ENCODE results near the gene SLC35E4. TPM values are rescaled to one million over a fixed set of nuclear protein-coding genes. Genes with fewer than 3 reads are reported as not detected.

The SLC35E4 gene
- total and polyA plus RNA-seq, 2 experiments from 2014 or later: 1.4 to 5.5 TPM

GRCh38 chr22:30665786-30666185, 30.2 kb downstream of the SLC35E4 start:
- H4K20me1 ChIP-seq (ENCODE audit: insufficient read depth, poor library complexity, severe bottlenecking): no peaks in the 10 kb centered on the region
- no peaks in the 10 kb centered on the region for H3K9me3 ChIP-seq (ENCODE audit: low read depth)
- H3K27ac ChIP-seq: no peak overlapping the region
- DNase-seq (ENCODE audit: low spot score): no peak
- H2AFZ ChIP-seq: no peak overlapping the region
- peaks cover 7% of the 10 kb centered on the region for H3K27me3 ChIP-seq
- 89% methylated on average over 4 of the region's 4 CpGs for WGBS (ENCODE audit: low lambda C conversion rate, missing lambda C conversion rate)
- no peaks in the 10 kb centered on the region for H3K79me2 ChIP-seq
- no peaks in the 10 kb centered on the region for H3K9me2 ChIP-seq (replicated peaks; ENCODE audit: insufficient read depth)
- H3K4me3 ChIP-seq: no peak overlapping the region
- no peaks in the 10 kb centered on the region for H3K4me1 ChIP-seq (ENCODE audit: insufficient read depth)
- H3K4me2 ChIP-seq: peak overlapping the region; percentile 86
- no peaks in the 10 kb centered on the region for H3K36me3 ChIP-seq (replicated peaks; ENCODE audit: insufficient read depth, low read depth)
- TF ChIP-seq CTCF (IDR thresholded peaks at IDR 0.05; ENCODE audit: poor library complexity) (no peak), EZH2 (IDR thresholded peaks at IDR 0.05; ENCODE audit: borderline replicate concordance) (no peak), EZH2phosphoT487 (IDR thresholded peaks at IDR 0.05; ENCODE audit: low read depth, severe bottlenecking, unreplicated experiment) (no peak)

DNA sequence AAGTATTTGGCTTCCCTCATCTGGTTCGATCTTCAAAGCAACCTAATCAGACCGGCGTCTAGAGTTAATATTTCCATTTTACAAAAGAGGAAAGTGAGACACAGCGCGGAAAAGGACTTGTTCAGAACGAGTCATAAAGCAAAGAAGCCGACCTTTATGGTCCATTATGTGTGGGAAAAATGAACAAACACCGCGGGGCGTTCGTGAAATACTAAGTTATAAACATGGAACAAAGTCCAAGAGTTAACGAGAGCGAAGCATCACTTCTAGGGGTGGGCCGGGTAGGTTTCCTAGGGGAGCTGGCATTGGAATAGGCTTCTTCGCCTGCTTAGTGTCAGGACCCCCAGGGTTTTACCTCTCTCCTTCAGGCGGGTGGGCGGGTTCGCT, 31.5 kb downstream of the SLC35E4 start:
- Histone ChIP-seq H3K27ac (peak overlapping the region; percentile 81), H3K4me2 (peak overlapping the region; percentile 86), H3K9me3 (ENCODE audit: low read depth) (no peaks in the 10 kb centered on the region), H2AFZ (peak overlapping the region; percentile 37), H4K20me1 (ENCODE audit: insufficient read depth, poor library complexity, severe bottlenecking) (no peaks in the 10 kb centered on the region), H3K79me2 (no peaks in the 10 kb centered on the region), H3K4me1 (ENCODE audit: insufficient read depth) (no peaks in the 10 kb centered on the region), H3K27me3 (peaks cover 7% of the 10 kb centered on the region), H3K36me3 (replicated peaks; ENCODE audit: insufficient read depth, low read depth) (no peaks in the 10 kb centered on the region), H3K9me2 (replicated peaks; ENCODE audit: insufficient read depth) (no peaks in the 10 kb centered on the region), H3K4me3 (peak overlapping the region; percentile 66)
- 7% methylated on average over 18 of the region's 18 CpGs for WGBS (ENCODE audit: low lambda C conversion rate, missing lambda C conversion rate)
- TF ChIP-seq CTCF (IDR thresholded peaks at IDR 0.05; ENCODE audit: poor library complexity) (no peak), EZH2phosphoT487 (IDR thresholded peaks at IDR 0.05; ENCODE audit: low read depth, severe bottlenecking, unreplicated experiment) (peak; percentile 44), EZH2 (IDR thresholded peaks at IDR 0.05; ENCODE audit: borderline replicate concordance) (no peak)
- DNase-seq (ENCODE audit: low spot score): peak; percentile 75

GRCh38 chr22:30667494-30668385, 32.2 kb downstream of the SLC35E4 start, which contains the start of gene DUSP18:
Gene DUSP18, minus strand, starts transcription at chr22:30667875. Its CDS starts 3,872 bp downstream, at chr22:30664003.
- whole genome bisulfite sequencing (ENCODE audit: low lambda C conversion rate, missing lambda C conversion rate): under 1% methylated on average over 60 of the region's 77 CpGs

More at GRCh38 chr22:30667494-30668385, 32.2 kb downstream of the SLC35E4 start, which contains the start of gene DUSP18:
- no peaks in the 10 kb centered on the region for H3K79me2 ChIP-seq
- H3K9me2 ChIP-seq (replicated peaks; ENCODE audit: insufficient read depth): no peaks in the 10 kb centered on the region
- peak; percentile 96 for DNase-seq (ENCODE audit: low spot score)
- H3K4me1 ChIP-seq (ENCODE audit: insufficient read depth): no peaks in the 10 kb centered on the region
- H3K4me3 ChIP-seq: peak within 1 kb of the TSS; percentile 66
- H3K27ac ChIP-seq: peak within 1 kb of the TSS; percentile 81
- no peaks in the 10 kb centered on the region for H3K36me3 ChIP-seq (replicated peaks; ENCODE audit: insufficient read depth, low read depth)
- H3K27me3 ChIP-seq: peaks cover 7% of the 10 kb centered on the region
- no peaks in the 10 kb centered on the region for H4K20me1 ChIP-seq (ENCODE audit: insufficient read depth, poor library complexity, severe bottlenecking)
- no peaks in the 10 kb centered on the region for H3K9me3 ChIP-seq (ENCODE audit: low read depth)
- peak within 1 kb of the TSS; percentile 86 for H3K4me2 ChIP-seq
- peak within 1 kb of the TSS; percentile 93 for H2AFZ ChIP-seq
- TF ChIP-seq EZH2phosphoT487 (IDR thresholded peaks at IDR 0.05; ENCODE audit: low read depth, severe bottlenecking, unreplicated experiment) (no peak), EZH2 (IDR thresholded peaks at IDR 0.05; ENCODE audit: borderline replicate concordance) (no peak), CTCF (IDR thresholded peaks at IDR 0.05; ENCODE audit: poor library complexity) (peak; percentile 30)

All from hepatocyte (in vitro differentiated cells).